Stimulated activated CD4-positive, alpha-beta T cell treated with anti-CD3 and anti-CD28 coated beads, Interleukin-4, amount 100 ng/mL, for 1 hour (primary cell): ENCODE data around the gene TAF3.
A peak's percentile ranks its signal among the peaks of the same experiment; 100 is the strongest.

Experiments
- DNase-seq: peaks from one replicate; pipeline ENCODE4 v3.0.0-alpha.2; 2020

TAF3 gene

DNA sequence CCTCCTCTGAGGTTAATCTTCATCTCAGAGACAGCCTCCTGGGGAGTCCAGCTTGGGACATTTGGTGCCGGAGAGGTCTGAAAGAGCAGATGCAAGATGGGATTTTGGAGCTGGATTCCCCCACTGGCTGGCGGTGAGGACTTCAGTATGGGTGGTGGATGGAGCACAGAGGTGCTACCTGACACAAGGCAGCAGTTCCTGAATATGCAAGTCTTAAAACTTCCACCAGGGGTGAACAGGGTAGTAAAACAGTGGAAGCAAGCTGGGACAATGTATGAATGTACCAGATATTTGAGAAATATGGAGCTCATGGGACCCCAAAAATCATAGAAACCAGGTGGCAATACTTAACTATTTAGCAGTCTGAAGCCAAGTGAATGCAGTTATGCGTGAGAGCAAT, 4.8 kb upstream of the TAF3 start:
- no peak for DNase-seq

DNA sequence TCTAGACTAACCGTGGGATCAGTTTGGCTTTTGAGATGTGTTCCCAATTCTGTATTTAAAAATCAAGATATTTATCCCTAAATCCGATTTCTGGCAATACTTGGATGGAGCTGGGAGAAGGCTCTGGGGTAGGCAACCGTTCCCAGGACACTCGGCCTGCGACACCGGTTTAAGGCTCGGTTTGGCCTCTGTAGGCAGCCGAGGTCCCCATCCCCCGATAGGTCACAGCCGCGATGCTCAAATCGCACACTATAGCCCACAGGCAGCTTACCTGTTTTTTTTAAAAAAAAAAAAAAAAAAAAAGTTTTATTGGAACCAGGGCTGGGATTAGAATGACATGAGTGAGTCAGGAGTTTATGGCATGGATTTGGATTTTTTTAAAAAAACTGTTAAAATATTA, 729 bp upstream of the TAF3 start:
- DNase-seq = no peak

DNA sequence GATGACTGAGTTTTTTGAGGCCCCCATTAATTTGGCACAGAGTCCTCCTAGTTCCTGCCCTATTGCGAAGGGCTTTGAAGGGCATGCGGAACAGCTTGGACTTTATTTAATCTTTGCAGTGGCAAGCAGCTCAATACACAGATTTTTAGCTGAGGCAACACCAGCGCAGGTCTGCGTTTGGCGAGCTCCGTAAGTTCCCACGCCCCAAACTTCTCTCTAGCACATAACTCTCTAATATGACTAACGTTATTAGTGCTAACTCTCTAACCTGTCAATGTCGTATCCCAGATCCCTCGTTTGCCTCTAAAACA, 366 bp upstream of the TAF3 start:
- no peak for DNase-seq

DNA sequence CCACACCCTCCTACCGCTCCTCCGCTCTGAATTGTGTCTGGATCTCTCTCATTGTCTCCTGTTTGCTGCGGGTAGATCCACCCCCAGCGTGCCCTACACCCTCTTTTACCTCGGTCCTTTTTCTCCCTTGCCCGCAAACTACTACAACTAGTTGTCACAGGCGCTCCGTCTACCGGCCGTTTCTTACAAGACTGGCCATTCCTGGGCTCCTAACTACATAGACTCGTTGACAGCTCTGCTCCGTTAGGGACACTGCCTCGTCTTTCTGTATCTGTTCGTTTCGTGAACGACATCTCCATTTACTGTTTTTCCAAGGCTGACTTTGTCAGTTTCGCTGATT, 786 bp downstream of the TAF3 start:
- peak; percentile 13 for DNase-seq

DNA sequence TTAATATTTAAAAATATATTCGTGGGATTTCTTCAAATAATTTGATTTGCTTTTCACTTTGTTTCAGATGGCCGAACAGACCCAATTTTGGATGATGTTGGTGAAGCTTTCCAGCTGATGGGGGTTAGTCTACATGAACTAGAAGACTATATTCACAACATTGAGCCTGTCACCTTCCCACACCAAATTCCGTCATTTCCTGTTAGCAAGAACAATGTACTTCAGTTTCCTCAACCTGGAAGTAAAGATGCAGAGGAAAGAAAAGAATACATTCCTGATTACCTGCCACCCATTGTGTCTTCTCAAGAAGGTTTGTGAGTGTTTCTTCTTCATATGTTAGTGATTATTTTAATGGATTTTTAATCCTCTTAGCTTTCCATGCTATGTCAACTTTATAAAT, 5.9 kb downstream of the TAF3 start:
- no peak for DNase-seq

DNA sequence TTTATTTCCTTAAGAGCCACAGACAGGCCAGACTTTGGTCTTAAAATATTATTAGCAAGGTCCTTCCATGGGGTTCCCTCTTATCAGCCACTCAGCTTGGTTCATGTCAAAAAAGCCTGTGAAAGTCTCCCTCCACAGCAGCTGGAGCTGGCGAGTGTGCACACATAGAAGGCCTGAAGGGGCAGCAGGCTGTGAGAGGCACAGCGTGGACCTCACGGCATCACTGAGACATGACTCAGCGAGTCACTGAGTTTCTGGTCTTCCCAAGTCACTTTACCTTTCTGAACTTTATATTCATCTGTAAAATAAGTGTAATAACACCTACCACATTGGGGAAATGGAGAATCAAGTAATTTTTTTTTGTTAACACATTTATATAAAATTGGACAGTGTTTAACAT, 8.7 kb downstream of the TAF3 start:
- DNase-seq = no peak

DNA sequence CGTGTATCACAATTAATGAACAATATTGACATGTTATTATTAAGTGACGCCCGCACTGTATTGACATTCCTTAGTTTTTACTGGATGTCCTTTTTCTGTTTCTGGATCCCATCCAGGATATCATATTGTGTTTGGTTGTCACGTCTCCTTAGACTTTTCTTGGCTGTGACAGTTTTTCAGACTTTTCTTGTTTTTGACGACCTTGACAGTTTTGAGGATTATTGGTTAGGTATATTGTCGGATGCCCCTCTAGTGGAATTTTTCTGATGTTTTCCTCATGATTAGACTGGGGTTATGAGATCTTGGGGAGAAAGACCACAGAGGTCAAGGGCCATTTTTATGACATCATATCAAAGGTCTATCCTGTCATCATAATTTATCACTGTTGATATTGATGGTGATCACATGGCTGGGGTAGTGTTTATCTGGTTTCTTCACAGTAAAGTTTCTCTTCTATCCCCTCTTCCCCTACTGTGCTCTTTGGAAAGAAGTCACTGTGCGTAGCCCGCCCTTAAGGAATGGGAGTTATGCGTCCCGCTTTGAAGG, 11.1 kb downstream of the TAF3 start:
- DNase-seq = no peak

DNA sequence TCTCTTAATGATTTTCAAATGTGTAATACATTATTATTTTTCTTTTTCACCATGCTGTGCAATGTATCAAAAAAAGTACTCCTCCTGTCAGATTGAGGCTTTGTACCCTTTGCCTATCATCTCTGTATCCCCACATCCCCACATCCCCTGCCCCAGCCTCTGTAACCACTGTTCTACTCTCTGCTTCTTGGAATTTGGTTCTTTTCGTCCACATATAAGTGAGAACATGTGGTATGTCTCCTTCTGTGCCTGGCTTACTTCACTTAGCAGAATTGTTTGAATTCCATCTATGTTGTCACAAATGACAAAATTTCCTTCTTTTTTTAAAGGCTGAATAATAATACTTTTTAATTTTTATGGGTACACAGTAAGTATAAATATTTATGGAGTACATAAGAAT, 13.8 kb downstream of the TAF3 start:
- no peak for DNase-seq

DNA sequence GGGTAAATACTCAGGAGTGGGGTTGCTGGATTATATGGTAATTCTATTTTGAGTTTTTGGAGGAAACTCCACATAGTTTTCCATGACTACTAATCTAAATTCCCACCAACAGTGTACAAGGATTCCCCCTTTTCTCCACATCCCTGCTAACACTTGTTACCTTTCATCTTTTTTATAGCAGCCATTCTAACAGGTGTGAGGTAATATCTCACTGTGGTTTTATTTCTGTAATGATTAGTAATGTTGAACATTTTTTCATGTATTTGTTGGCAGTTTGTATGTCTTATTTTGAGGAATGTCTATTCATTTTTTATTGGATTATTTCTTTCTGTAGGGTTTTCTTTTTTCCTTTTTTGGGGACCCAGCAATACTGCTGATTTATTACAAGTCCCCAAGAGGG, 14.9 kb downstream of the TAF3 start:
- no peak for DNase-seq

DNA sequence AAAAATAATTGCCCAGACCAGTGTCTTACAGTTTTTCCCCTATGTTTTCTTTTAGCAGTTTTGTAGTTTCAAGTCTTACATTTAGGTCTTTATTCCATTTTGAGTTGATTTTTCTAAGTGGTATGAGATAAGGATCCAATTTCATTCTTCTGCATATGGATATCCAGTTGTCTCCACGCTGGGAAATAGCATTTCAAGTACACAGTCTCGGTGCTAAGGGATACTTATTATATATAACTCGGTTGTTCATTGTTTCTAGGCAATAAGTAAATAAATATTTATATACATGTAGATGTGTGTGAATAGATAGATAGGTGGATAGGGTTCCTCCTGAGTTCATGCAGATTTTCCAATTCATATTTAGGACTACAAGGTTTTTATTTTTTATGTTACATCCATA, 16.0 kb downstream of the TAF3 start:
- no peak for DNase-seq

DNA sequence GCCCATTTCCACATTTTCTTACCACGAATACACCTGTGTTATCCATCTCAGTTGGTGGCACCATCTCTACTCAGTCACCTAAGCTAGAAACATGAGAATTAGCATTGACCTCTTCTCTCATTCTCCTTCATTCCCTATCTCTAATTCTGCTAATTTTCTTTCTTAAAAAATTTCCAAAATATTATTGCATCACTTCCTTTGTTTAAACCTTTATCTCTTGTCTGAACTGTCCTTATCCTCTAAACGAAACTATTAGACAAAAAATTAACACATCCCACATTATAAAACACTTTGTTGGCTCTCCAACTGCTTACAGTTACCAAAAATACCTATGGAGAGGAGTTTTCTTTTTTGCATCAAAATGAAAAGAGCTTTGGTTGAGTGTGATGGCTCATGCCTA, 18.3 kb downstream of the TAF3 start:
- DNase-seq = no peak

DNA sequence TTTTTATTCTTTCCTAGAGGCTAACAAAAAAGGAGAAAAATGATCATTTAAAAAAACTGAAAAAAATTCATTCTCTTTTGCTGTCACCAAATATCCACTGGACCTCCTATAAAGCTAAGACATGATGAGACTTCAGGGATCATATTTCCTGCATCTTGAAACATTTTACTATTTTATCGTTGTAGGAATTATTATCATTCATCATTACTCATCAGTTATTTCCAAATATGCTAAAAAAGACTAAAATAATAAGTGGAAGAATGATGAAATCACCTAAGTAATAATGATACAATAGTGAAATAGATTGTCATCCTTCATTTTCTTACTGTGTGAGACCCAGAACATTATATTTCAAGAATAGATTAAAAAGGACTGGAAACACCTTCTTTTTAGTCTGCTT, 28.3 kb downstream of the TAF3 start:
- DNase-seq = no peak

DNA sequence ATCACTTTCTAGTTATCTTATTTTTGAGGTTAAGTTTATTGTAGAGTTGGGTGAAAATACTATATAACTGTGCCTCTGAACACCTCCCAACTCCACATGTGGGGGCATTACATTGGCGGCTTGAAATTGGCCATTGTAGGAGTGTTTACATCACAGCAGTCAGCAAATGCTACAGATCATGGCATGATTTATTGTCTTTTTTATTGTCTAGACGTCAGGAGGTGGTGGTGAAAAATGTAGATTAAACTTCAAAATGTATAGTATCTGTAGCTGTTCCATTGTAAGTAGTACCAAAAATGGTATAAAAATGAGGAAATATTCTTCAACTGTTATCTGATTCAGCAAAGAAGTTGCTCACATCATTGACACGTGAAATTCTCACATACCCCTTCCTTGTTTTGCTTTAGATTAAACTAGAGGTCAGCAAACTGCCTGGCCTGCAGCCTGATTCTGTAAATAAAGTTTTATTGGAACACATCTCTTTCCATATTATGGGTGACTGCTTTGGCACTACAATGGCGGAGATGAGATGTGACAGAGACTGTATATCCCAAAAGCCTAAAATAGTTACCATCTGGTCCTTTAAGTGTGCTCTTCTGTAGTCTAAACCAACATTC, 35.0 kb downstream of the TAF3 start:
- no peak for DNase-seq

DNA sequence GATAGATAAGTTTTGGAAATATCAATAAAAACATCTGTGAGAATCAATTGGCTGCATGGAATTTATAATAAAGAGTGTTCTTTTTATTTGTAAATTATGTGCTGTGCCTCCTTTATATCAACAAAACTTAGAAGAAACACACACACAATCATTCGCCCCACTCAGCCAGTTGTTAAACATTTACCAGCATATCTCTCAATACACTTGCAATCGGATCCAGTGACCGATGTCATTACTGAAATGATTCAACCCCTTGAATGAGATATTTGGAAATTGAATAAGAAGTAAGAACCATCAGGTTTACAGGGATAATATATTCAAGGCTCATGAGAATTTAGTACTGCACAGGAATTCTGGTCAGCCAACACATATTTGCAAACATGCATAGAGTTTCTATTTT, 35.6 kb downstream of the TAF3 start:
- no peak for DNase-seq

DNA sequence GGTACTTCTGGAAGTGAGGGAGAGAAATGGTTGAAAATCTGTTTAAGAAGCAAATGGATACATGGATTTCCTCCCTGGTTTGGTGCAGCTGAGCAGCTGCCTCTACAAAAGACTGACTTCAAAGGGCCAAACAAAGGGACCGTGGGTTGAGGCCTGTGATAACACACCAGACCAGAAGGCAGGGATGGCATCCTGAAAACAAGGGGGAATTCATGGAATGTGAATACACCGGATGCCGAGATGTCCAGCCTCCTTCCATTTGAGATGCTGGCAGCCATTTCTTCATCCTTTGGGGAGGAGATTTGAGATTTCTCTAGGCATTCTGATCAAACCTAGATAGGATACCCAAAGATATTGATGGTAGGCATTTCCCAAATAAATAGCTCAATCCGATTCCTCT, 36.9 kb downstream of the TAF3 start:
- no peak for DNase-seq

DNA sequence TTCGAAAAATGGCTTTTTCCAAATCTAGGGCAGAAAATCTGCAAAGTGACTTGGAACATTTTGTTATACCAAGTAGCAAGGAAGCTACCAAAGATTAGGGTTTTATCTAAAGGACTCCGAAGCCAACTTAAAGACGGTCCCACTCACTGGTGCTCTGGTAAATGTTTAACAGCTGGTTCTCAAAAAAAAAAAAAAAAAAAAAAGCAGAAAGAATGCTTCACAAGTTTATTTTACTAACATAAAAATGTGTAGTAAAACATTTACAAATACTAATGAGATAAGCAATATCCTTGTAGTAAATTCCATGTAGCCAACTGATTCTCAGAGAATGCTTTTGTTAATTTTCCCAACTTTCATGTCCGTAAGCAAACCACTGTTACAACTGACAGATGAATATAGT, 38.4 kb downstream of the TAF3 start:
- no peak for DNase-seq

DNA sequence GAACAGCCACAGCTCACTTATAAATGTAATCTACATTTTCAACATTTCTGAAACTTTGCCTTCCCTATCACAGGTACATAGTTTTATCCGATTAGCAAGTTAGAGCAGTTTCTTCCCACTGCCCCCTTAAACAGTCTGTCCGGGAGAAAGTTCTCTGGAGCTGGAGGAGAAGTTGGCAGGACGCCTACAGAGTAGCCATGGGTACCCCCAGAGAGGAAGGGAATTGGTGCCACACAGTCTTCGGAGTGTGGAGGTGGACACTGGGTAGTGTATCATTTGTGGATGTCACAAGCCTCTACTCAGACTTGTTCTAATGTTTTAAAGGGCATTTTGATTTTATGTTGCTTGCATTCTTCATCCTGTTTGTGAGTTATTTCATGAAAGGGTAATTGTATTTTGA, 39.0 kb downstream of the TAF3 start:
- no peak for DNase-seq

DNA sequence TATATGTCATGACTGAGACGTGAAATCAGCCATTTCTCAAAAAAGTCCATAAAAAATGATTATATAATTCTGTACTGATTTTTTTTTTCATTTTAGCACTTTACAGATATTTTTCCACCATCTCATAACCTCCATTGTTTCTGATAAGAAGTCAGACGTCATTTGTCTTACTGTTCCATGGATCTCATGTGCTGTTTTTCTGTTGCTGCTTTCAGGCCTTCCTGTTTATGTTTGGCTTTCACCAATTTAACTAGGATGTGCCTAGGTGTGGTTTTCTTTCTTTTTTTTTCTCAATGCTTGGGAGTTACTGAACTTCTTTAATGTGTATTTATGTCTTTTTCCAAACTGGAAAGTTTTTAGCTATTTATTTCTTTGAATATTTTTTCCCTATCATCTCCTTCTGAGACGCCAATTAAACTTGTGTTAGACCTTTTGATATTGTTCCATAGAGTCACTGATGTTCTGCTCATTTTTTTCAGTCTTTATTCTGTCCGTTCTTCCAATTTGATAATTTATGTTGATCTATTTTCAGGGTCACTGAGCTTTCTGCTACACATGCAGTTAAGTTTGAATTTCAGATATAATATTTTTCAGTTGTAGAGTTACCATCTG, 43.3 kb downstream of the TAF3 start:
- no peak for DNase-seq

DNA sequence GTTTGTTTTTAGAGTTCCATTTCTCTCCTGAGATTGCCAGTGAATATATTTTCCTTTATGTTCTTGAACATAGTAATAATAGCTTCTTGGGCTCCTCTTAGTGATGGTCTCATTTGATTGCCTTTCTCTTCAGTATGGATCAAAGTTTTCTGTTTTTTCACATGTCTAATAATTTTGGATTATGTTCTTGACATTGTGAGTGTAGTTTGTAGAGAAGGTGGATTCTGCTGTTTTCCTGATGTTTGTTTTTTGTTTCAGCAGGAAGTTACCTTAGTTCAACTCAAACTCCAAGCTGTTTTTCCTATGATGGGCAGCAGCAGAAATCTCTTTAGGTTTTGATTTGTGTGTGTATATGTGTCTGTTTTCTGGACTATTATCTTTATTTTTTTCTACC, 43.8 kb downstream of the TAF3 start:
- DNase-seq = no peak

DNA sequence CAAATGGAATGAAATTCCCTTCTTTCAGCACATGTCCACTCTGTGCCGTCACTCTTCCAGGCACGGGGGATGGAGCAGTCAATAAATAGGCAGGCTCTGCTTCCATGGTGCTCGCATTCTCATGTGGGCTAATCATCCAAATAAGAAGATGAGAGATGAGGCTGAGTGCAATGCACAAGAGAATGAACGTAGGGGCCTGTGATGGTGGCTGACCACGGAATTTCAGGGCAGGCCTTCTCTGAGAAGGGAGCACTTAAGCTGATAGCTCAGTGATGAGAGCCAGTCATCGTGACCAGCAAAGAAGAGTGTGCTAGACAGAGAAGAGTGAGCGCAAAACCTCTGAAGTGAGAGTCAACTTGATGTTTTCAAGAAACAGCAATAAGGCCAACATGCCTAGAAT, 47.9 kb downstream of the TAF3 start:
- no peak for DNase-seq

DNA sequence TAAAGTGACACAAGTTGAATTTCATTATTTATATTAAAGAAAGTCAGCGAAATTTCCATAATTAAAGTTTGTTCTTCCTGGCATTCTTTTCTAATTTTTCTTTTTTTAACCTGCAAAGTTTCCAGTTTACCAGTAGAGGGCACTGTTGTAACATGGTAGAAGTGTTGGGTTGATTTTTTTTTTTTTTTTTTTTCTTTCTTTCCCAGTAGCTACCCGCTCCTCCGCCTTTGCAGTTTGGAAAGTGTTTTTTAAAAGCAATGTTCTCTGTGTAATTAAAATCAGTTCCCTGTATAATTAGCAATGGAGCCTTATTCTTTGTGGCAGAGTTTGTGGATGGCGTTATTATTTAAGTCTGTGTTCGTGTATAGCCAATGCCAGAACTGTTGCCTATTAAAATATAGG, 53.7 kb downstream of the TAF3 start:
- DNase-seq = no peak

DNA sequence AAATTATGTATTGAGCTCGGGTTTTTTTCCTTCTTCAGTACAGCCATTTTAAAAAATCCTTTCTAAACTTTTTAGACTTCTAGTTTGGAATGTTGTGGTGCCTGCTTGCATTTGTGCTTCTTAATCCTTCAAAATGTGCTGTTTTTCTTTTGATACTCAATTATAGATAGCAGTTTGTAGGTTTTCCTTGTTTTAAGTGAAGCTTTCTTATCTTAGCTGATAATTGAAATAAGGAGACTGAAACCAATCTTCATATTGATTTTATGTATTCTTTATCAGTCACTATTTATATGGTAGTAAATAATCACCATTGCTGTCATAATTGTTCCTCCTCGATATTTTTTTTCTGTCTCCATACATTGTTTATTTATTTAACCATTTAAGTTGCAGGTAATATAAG, 56.6 kb downstream of the TAF3 start:
- no peak for DNase-seq

DNA sequence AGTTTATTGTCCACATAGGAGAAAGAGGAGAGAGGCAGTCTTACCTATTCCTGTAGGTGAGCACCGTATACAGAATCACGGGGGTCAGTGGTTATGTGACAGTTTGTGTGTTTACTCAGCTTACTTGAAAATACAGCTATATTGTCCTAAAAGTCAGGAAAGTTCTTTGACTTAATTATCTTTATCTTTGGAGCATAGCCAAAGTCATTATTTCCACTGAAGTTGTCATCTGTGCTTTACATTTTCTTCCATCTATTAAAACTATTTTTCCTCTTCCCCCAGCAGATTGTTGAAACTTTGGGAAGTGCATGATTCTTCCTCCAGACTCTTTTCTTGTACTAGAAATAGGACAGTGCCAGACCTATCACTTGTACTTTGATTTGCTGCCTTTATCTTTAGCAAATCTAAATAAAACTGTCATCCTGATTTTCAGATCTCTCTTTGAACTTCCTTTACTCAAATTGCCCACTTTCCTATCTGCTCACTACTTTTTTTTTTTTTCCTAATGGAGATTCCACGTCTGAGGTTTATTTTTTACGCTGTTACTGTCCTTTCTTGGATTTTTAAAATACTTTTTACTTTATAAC, 58.3 kb downstream of the TAF3 start:
- no peak for DNase-seq

DNA sequence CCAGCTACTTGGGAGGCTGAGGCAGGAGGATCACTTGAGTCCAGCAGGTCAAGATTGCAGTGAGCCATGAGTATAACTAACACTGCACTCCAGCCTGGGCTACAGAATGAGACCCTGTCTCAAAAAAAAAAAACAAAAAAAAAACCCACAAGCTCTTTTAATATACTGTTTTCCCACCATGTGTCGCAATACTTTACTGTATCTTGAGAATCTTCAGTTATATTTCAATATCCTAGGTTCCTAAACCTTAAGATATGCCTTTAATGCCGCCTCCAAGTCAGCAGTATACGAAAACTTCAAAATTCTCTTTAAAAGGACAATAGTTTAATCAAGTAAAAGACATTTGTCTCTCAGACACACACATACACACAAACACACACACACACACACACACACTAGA, 62.8 kb downstream of the TAF3 start:
- DNase-seq = no peak

DNA sequence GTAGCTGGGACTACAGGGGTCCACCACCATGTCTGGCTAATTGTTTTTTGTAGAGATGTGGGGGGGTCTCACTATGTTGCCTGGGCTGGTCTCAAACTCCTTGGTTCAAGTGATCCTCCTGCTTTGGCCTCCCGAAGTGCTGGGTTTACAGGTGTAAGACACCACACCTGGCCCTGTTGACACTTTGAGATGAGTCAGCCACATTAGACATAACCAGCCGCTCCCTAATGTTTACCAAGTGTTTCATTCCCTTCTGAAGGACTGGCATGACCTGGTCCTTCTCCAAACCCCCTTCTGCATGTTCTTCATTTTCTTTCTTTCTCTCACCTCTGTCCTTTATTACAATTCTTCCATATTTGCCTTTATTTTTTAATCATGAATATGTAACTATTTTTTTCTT, 67.8 kb downstream of the TAF3 start:
- DNase-seq = no peak
